Lung (tissue), 12 donors: ENCODE data around the gene NUCKS1. TPM values are rescaled to one million over a fixed set of nuclear protein-coding genes. Genes with fewer than 3 reads are reported as not detected.
"Not testable (repeated sequence)": the region's sequence is repeated elsewhere in the genome, so short reads cannot be mapped to it uniquely, and the experiment has no call there.

Experiments
- ATAC-seq: fragments of 200-7000 bp; cut with Tn5 transposase; one replicate; pipeline ENCODE4 v1.9.1; 2020; ENCODE audit warnings: moderate number of reproducible peaks; ENCODE audit not compliant: insufficient read depth, low FRiP score
- DNase-seq, 3 donors: peaks; one replicate each; pipeline ENCODE4 v3.0.0-alpha.2; 2013 to 2017
- H3K27ac ChIP-seq, 2 donors: one replicate each; pipeline ENCODE4 v1.5.1; 2013; ENCODE audit warnings: mild to moderate bottlenecking in 2 of 2, moderate library complexity in 2 of 2, control low read depth in 1 of 2, inconsistent platforms in 1 of 2, low read depth in 1 of 2, low read length in 1 of 2
- H3K27me3 ChIP-seq, 3 donors: one replicate each; pipeline ENCODE4 v1.5.1; 2013; ENCODE audit warnings: low read length in 2 of 3; ENCODE audit not compliant: control insufficient read depth in 3 of 3, insufficient read depth in 3 of 3
- H3K36me3 ChIP-seq, 4 donors: one replicate each; pipeline ENCODE4 v1.5.1; 2013; ENCODE audit warnings: low read length in 4 of 4, mild to moderate bottlenecking in 1 of 4, moderate library complexity in 1 of 4; ENCODE audit not compliant: control insufficient read depth in 4 of 4, insufficient read depth in 4 of 4
- H3K4me1 ChIP-seq, 5 donors: one replicate each; pipeline ENCODE4 v1.5.1; 2013; ENCODE audit warnings: low read length in 5 of 5, mild to moderate bottlenecking in 2 of 5, moderate library complexity in 1 of 5; ENCODE audit not compliant: control insufficient read depth in 5 of 5, insufficient read depth in 5 of 5
- H3K4me3 ChIP-seq: one replicate; pipeline ENCODE4 v1.5.1; 2013; ENCODE audit warnings: mild to moderate bottlenecking, control low read depth, moderate library complexity
- H3K9ac ChIP-seq, 2 donors: one replicate each; pipeline ENCODE4 v1.5.1; 2013; ENCODE audit warnings: low read length in 2 of 2, control low read depth in 1 of 2; ENCODE audit not compliant: insufficient read depth in 1 of 2
- H3K9me3 ChIP-seq, 4 donors: one replicate each; pipeline ENCODE4 v1.5.1; 2013; ENCODE audit warnings: low read length in 3 of 4, mild to moderate bottlenecking in 1 of 4, moderate library complexity in 1 of 4; ENCODE audit not compliant: control insufficient read depth in 4 of 4, insufficient read depth in 3 of 4
- WGBS, 2 donors: extraction: QIAGEN DNeasy Blood & Tissue Kit; methylation state at CpG; one replicate each; pipeline ENCODE4 v1.1.7; 2013; 5-methylcytosine and 5-hydroxymethylcytosine counted together
- polyA plus RNA-seq, 2 donors: library from polyadenylated mRNA; stranded (reverse); fragments of 200-250 nt; gene quantifications; one replicate each; pipeline ENCODE4 v1.2.1, GENCODE V29; 2013
- total RNA-seq, 2 donors: library from RNA; depleted of rRNA in 1 of 2; stranded (reverse); fragments of >200 nt in 1 of 2; gene quantifications; one replicate each; pipeline ENCODE4 v1.2.1, GENCODE V29; 2014 to 2021
- TF ChIP-seq, protein P1 (sequence below): IDR thresholded peaks from 2 replicates; pipeline ENCODE4 v1.5.1; 2012; ENCODE audit warnings: mild to moderate bottlenecking; ENCODE audit errors: control extremely low read depth, extremely low read depth
- donor health status: control.
- donor health status: control.
- donor health status: Bipolar disorder and iron deficiency.
- donor health status: healthy.
- donor health status: DM: yes; HTN: yes; CAD: no.

The NUCKS1 gene
- total and polyA plus RNA-seq, 4 donors = 28.6 to 285 (median 82.6) TPM

DNA sequence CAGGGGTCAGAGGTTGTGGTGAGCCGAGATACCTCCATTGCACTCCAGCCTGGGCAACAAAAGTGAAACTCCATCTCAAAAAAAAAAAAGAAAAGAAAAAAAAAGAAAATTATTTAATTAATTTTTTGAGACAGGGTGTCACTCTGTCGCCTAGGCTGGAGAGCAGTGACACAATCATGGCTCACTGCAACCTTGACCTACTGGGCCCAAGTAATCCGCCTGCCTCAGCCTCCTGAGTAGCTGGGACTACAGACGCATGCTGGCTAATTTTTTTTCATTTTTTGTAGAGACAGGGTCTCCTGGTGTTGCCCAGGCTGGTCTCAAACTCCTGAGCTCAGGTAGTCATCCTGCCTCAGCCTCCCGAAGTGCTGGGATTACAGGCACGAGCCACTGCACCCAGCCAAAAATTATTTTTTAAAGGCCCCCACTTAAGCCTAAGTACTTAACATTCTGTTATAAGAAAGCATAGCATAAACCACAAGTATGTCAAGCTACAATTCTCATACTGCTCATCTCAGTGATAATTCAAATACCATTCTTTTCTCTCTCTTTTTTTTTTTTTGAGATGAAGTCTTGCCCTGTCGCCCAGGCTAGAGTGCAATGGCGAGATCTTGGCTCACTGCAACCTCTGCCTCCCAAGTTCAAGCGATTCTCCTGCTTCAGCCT lies 19.9 kb downstream of the NUCKS1 start:
- TF ChIP-seq, protein P1, sequence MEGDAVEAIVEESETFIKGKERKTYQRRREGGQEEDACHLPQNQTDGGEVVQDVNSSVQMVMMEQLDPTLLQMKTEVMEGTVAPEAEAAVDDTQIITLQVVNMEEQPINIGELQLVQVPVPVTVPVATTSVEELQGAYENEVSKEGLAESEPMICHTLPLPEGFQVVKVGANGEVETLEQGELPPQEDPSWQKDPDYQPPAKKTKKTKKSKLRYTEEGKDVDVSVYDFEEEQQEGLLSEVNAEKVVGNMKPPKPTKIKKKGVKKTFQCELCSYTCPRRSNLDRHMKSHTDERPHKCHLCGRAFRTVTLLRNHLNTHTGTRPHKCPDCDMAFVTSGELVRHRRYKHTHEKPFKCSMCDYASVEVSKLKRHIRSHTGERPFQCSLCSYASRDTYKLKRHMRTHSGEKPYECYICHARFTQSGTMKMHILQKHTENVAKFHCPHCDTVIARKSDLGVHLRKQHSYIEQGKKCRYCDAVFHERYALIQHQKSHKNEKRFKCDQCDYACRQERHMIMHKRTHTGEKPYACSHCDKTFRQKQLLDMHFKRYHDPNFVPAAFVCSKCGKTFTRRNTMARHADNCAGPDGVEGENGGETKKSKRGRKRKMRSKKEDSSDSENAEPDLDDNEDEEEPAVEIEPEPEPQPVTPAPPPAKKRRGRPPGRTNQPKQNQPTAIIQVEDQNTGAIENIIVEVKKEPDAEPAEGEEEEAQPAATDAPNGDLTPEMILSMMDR = no peak
- peaks cover 3 to 18% (median 9%) of the 10 kb centered on the region in 4 donors for H3K36me3 ChIP-seq
- H3K4me3 ChIP-seq = no peak overlapping the region
- H3K9ac ChIP-seq = no peak overlapping the region
- ATAC-seq (no peak), DNase-seq (no peak)
- H3K27ac ChIP-seq = no peak overlapping the region
- H3K9me3 ChIP-seq = no peaks in the 10 kb centered on the region
- peaks cover 0 to 3% (median 0%) of the 10 kb centered on the region in 5 donors for H3K4me1 ChIP-seq
- 95 to 97% methylated on average over 9 of the region's 9 CpGs for WGBS, 2 donors
- no peaks in the 10 kb centered on the region for H3K27me3 ChIP-seq

DNA sequence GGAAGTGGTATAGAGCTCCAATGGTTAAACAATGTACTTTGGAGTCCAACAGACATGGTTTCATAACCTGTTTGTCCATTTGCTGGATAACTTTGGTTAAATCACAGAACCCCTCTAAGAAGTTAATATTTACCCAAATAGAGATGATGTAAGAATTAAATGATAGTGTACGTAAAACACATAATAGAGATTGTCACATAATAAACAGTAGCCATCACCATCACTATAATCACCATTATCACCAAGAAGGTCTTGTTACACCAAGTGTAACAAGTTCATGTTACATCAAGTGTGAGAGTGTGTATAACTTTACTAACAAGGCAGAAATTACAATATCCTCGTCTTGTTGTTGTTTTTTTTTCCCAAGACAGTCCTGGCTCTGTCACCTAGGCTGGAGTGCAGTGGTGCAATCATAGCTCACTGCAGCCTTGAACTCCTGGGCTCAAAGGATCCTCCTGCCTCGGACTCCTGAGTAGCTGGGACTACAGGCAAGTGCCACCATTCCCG lies 23.3 kb downstream of the NUCKS1 start:
- Histone ChIP-seq H3K27ac (no peak overlapping the region), H3K36me3 (peaks cover 3 to 29% (median 15%) of the 10 kb centered on the region in 4 donors), H3K4me3 (no peak overlapping the region), H3K4me1 (peaks cover 0 to 3% (median 0%) of the 10 kb centered on the region in 5 donors), H3K9ac (no peak overlapping the region), H3K27me3 (no peaks in the 10 kb centered on the region), H3K9me3 (no peaks in the 10 kb centered on the region)
- no peak for DNase-seq
- no peak for ATAC-seq
- TF ChIP-seq, protein P1 = no peak
- WGBS, 2 donors = 82 to 83% methylated on average over 4 of the region's 4 CpGs

DNA sequence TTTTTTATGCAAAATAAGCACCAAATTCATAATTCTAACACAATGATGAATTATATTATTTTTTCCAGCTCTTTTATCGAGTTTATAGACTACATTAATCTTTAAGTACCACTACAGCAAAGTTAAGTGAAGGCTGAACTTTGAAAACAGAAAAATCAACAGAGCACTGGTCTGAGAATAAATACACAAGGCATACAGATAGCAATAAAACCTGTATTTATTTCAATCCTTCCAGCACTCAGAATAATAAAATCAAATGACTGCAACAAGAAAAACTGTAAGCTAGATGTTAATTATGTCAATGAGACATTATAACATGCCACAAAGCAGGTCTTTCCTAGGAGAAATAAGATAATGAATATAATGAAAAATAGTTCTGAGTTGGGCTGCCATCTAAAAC lies 24.5 kb downstream of the NUCKS1 start:
- DNase-seq = no peak
- no peak for ATAC-seq
- Histone ChIP-seq H3K9me3 (no peaks in the 10 kb centered on the region), H3K9ac (no peak overlapping the region), H3K27me3 (no peaks in the 10 kb centered on the region), H3K4me3 (no peak overlapping the region), H3K36me3 (peaks cover 8 to 36% (median 19%) of the 10 kb centered on the region in 4 donors), H3K4me1 (peaks cover 0 to 3% (median 0%) of the 10 kb centered on the region in 5 donors), H3K27ac (no peak overlapping the region)
- 75 to 91% methylated on average over 1 of the region's 1 CpG for WGBS, 2 donors
- TF ChIP-seq, protein P1 = no peak

DNA sequence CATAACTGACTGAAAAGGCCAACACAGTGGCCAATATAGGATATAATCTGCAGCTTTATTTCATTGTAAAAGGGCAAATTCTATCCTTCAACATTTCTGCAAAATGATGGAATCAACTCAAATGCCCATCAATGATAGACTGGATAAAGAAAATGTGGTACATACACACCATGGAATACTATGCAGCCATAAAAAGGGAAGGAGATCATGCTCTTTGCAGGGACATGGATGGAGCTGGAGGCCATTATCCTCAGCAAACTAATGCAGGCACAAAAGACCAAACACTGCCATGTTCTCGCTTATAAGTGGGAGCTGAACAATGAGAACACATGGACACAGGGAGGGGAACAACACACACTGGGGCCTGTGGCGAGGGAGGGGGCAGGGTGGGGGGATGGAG lies 29.2 kb downstream of the NUCKS1 start:
- not testable (repeated sequence) for H3K4me1 ChIP-seq, DNase-seq, H3K27ac ChIP-seq, H3K9ac ChIP-seq, H3K9me3 ChIP-seq, H3K4me3 ChIP-seq, ATAC-seq, H3K27me3 ChIP-seq
- WGBS, 2 donors = 95% methylated on average over 2 of the region's 2 CpGs
- peaks cover 15 to 59% (median 36%) of the 10 kb centered on the region in 4 donors for H3K36me3 ChIP-seq
